Loucy (cell line): ENCODE data around the gene PSMD12.
"Not testable (repeated sequence)": the region's sequence is repeated elsewhere in the genome, so short reads cannot be mapped to it uniquely, and the experiment has no call there.

Experiments
- H2AFZ ChIP-seq: fragments of 200-600 bp; sonication (generic); 2 replicates; pipeline ENCODE4 v1.6.0; 2016; ENCODE audit warnings: antibody characterized with exemption, mild to moderate bottlenecking, low read length, moderate library complexity
- H3F3A ChIP-seq: fragments of 200-600 bp; 2 replicates; pipeline ENCODE4 v1.6.0; 2016; ENCODE audit warnings: antibody characterized with exemption, low read depth, mild to moderate bottlenecking
- H3K27me3 ChIP-seq: fragments of 200-600 bp; sonication (generic); 2 replicates; pipeline ENCODE4 v1.6.1; 2014; ENCODE audit warnings: low read length, mild to moderate bottlenecking; ENCODE audit not compliant: insufficient read depth, poor library complexity, severe bottlenecking
- H3K36me3 ChIP-seq: fragments of 200-600 bp; sonication (generic); 2 replicates; pipeline ENCODE4 v1.6.1; 2016; ENCODE audit warnings: low read length; ENCODE audit not compliant: insufficient read depth
- H3K4me1 ChIP-seq: fragments of 200-600 bp; sonication (generic); 2 replicates; pipeline ENCODE4 v1.5.1; 2014; ENCODE audit warnings: low read length, mild to moderate bottlenecking; ENCODE audit not compliant: insufficient read depth, poor library complexity, severe bottlenecking
- H3K4me2 ChIP-seq: fragments of 200-600 bp; sonication (generic); 2 replicates; pipeline ENCODE4 v1.6.0; 2014; ENCODE audit warnings: antibody characterized with exemption, low read length, low read depth, mild to moderate bottlenecking; ENCODE audit not compliant: poor library complexity, severe bottlenecking
- H3K4me3 ChIP-seq: fragments of 200-600 bp; sonication (generic); 2 replicates; pipeline ENCODE4 v1.5.1; 2014; ENCODE audit warnings: low read length, mild to moderate bottlenecking, mixed read lengths; ENCODE audit not compliant: poor library complexity, severe bottlenecking
- H3K79me2 ChIP-seq: fragments of 200-600 bp; sonication (generic); 2 replicates; pipeline ENCODE4 v1.6.1; 2014; ENCODE audit warnings: low read length; ENCODE audit not compliant: insufficient read depth
- H3K9ac ChIP-seq: fragments of 200-600 bp; sonication (generic); 2 replicates; pipeline ENCODE4 v1.6.0; 2014; ENCODE audit warnings: mild to moderate bottlenecking, low read depth, low read length, moderate library complexity; ENCODE audit not compliant: poor library complexity, severe bottlenecking
- H3K9me2 ChIP-seq: fragments of 200-600 bp; sonication (generic); replicated peaks from 2 replicates; pipeline ENCODE4 v1.6.1; 2016; ENCODE audit warnings: low read depth, low read length, mixed read lengths
- H3K9me3 ChIP-seq: fragments of 200-600 bp; sonication (generic); 2 replicates; pipeline ENCODE4 v1.6.1; 2014; ENCODE audit warnings: mild to moderate bottlenecking, antibody characterized with exemption, low read length, low read depth; ENCODE audit not compliant: insufficient read depth
- H4K20me1 ChIP-seq: fragments of 200-600 bp; sonication (generic); 2 replicates; pipeline ENCODE4 v1.6.0; 2014; ENCODE audit warnings: antibody characterized with exemption, low read length, mild to moderate bottlenecking; ENCODE audit not compliant: insufficient read depth, poor library complexity, severe bottlenecking
- CTCF ChIP-seq: fragments of 200-600 bp; sonication (generic); conservative IDR thresholded peaks from 2 replicates; pipeline ENCODE4 v1.5.1; 2014; ENCODE audit warnings: mild to moderate bottlenecking, antibody characterized with exemption, low read length
- EZH2phosphoT487 ChIP-seq: fragments of 200-600 bp; IDR thresholded peaks from 2 replicates; pipeline ENCODE4 v1.6.1; 2018; ENCODE audit warnings: antibody characterized with exemption, mild to moderate bottlenecking, moderate library complexity, borderline replicate concordance

Gene PSMD12

GRCh38 chr17:67311575-67311974, 54.8 kb downstream of the PSMD12 start:
- no peak overlapping the region for H3K4me3 ChIP-seq
- no peaks in the 10 kb centered on the region for H3F3A ChIP-seq
- H3K36me3 ChIP-seq, result no peaks in the 10 kb centered on the region
- H3K79me2 ChIP-seq, result no peaks in the 10 kb centered on the region
- no peak overlapping the region for H3K9ac ChIP-seq
- no peaks in the 10 kb centered on the region for H3K9me3 ChIP-seq
- H4K20me1 ChIP-seq, result no peaks in the 10 kb centered on the region
- no peak overlapping the region for H3K4me2 ChIP-seq
- TF ChIP-seq CTCF (no peak), EZH2phosphoT487 (no peak)
- H3K9me2 ChIP-seq, result no peaks in the 10 kb centered on the region
- H3K4me1 ChIP-seq, result no peaks in the 10 kb centered on the region
- H3K27me3 ChIP-seq, result no peaks in the 10 kb centered on the region
- no peak overlapping the region for H2AFZ ChIP-seq

- TF ChIP-seq EZH2phosphoT487 (no peak), CTCF (no peak)
- Histone ChIP-seq H2AFZ (no peak overlapping the region), H3K4me1 (no peaks in the 10 kb centered on the region), H3K79me2 (no peaks in the 10 kb centered on the region), H3K27me3 (no peaks in the 10 kb centered on the region), H3K4me3 (no peak overlapping the region), H4K20me1 (no peaks in the 10 kb centered on the region), H3F3A (no peaks in the 10 kb centered on the region), H3K36me3 (no peaks in the 10 kb centered on the region), H3K9me3 (no peaks in the 10 kb centered on the region), H3K4me2 (no peak overlapping the region), H3K9me2 (no peaks in the 10 kb centered on the region), H3K9ac (no peak overlapping the region)
Observed at GRCh38 chr17:67310406-67310805, 56.0 kb downstream of the PSMD12 start.

- not testable (repeated sequence) for H3K9me2 ChIP-seq, H3K36me3 ChIP-seq, H3K9ac ChIP-seq, H3K9me3 ChIP-seq, H3K4me2 ChIP-seq, H3K27me3 ChIP-seq, H3K79me2 ChIP-seq, H3F3A ChIP-seq, H3K4me1 ChIP-seq, H4K20me1 ChIP-seq, H2AFZ ChIP-seq, H3K4me3 ChIP-seq
Observed at GRCh38 chr17:67305446-67306235, 60.7 kb downstream of the PSMD12 start.

GRCh38 chr17:67297454-67297960, 68.9 kb downstream of the PSMD12 start:
- no peaks in the 10 kb centered on the region for H3K27me3 ChIP-seq
- H3K79me2 ChIP-seq, result no peaks in the 10 kb centered on the region
- no peaks in the 10 kb centered on the region for H3F3A ChIP-seq
- H3K4me1 ChIP-seq, result no peaks in the 10 kb centered on the region
- H3K9me2 ChIP-seq, result no peaks in the 10 kb centered on the region
- H4K20me1 ChIP-seq, result no peaks in the 10 kb centered on the region
- no peak overlapping the region for H3K4me2 ChIP-seq
- no peak overlapping the region for H3K9ac ChIP-seq
- no peak for TF ChIP-seq CTCF
- no peak for TF ChIP-seq EZH2phosphoT487
- no peak overlapping the region for H2AFZ ChIP-seq
- H3K4me3 ChIP-seq, result no peak overlapping the region
- no peaks in the 10 kb centered on the region for H3K9me3 ChIP-seq
- H3K36me3 ChIP-seq, result no peaks in the 10 kb centered on the region
